Measurements from ENCODE around the gene RARB.

RARB gene

GRCh38 chr3:25567806-25568524 lies 139.9 kb downstream of the RARB start:
- DNase-seq (ENCODE audit: extremely low read depth, insufficient read length) = no peak
- TF ChIP-seq CTCF (IDR thresholded peaks at IDR 0.05; ENCODE audit: insufficient read depth, low read length, poor library complexity, severe bottlenecking) = no peak

GRCh38 chr3:25568525-25569078 lies 140.5 kb downstream of the RARB start:
- no peak for TF ChIP-seq CTCF (IDR thresholded peaks at IDR 0.05; ENCODE audit: insufficient read depth, low read length, poor library complexity, severe bottlenecking)
- H3K27me3 ChIP-seq (replicated peaks; ENCODE audit: control insufficient read depth, insufficient read depth, low read length) = no peaks in the 10 kb centered on the region; the same call in none of the 2 replicates
- no peak overlapping the region for H3K4me3 ChIP-seq (replicated peaks; ENCODE audit: low read depth, low read length)
- H3K36me3 ChIP-seq (ENCODE audit: control insufficient read depth, insufficient read depth, low read length) = no peaks in the 10 kb centered on the region
- no peak for DNase-seq (ENCODE audit: extremely low read depth, insufficient read length)

More at GRCh38 chr3:25567806-25568524, 139.9 kb downstream of the RARB start:
- no peaks in the 10 kb centered on the region; the same call in none of the 2 replicates for H3K27me3 ChIP-seq (replicated peaks; ENCODE audit: control insufficient read depth, insufficient read depth, low read length)
- H3K4me3 ChIP-seq (replicated peaks; ENCODE audit: low read depth, low read length) = no peak overlapping the region
- no peaks in the 10 kb centered on the region for H3K36me3 ChIP-seq (ENCODE audit: control insufficient read depth, insufficient read depth, low read length)

DNA sequence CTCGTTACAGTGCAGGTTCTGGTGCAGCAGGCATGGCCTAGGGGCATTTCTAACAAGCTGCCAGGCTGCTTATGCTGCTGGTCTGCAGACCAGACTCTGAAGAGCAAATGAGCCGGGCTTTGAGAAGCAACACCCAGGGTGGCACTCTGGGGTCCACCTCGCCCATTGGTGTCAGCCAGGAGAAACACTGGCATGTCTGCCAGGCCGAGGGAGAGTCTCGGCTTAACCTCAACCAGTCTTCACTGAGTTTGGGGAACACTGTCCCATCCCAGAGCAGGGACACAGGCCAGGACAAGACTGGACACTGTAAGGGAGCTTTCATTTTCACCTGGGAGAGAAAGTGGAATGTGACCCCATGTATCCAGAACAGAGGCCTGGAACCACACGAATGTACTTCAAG lies 143.2 kb downstream of the RARB start:
- Histone ChIP-seq H3K27me3 (replicated peaks; ENCODE audit: control insufficient read depth, insufficient read depth, low read length) (peaks cover 2% of the 10 kb centered on the region), H3K36me3 (ENCODE audit: control insufficient read depth, insufficient read depth, low read length) (no peaks in the 10 kb centered on the region), H3K4me3 (replicated peaks; ENCODE audit: low read depth, low read length) (no peak overlapping the region)
- no peak for DNase-seq (ENCODE audit: extremely low read depth, insufficient read length)
- TF ChIP-seq CTCF (IDR thresholded peaks at IDR 0.05; ENCODE audit: insufficient read depth, low read length, poor library complexity, severe bottlenecking) = no peak

DNA sequence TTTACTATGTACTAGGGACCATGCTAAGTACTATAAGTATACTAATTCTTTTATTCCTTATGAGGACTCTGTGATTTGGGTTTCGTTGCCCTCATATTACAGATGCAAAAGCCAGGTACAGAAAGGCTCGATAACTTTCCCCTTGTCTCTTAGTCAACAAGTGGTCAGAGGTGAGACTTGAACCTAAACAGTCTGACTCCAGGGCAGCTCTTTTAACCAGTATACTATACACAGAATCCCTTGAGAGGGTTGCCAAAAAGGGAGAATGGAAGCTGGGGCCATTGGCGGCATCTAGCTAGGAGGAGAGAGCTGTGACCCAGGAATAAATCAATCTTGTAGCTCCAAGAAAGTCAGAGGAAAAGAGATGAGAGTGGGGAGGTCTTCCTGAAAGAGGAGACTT lies 144.3 kb downstream of the RARB start:
- TF ChIP-seq CTCF (IDR thresholded peaks at IDR 0.05; ENCODE audit: insufficient read depth, low read length, poor library complexity, severe bottlenecking) = no peak
- Histone ChIP-seq H3K27me3 (replicated peaks; ENCODE audit: control insufficient read depth, insufficient read depth, low read length) (peaks cover 2% of the 10 kb centered on the region; the same call in 1 of the 2 replicates), H3K4me3 (replicated peaks; ENCODE audit: low read depth, low read length) (no peak overlapping the region), H3K36me3 (ENCODE audit: control insufficient read depth, insufficient read depth, low read length) (no peaks in the 10 kb centered on the region)
- DNase-seq (ENCODE audit: extremely low read depth, insufficient read length) = no peak

GRCh38 chr3:25572919-25573385 lies 144.9 kb downstream of the RARB start:
- Histone ChIP-seq H3K4me3 (replicated peaks; ENCODE audit: low read depth, low read length) (no peak overlapping the region), H3K27me3 (replicated peaks; ENCODE audit: control insufficient read depth, insufficient read depth, low read length) (peaks cover 2% of the 10 kb centered on the region; the same call in 1 of the 2 replicates), H3K36me3 (ENCODE audit: control insufficient read depth, insufficient read depth, low read length) (no peaks in the 10 kb centered on the region)
- DNase-seq (ENCODE audit: extremely low read depth, insufficient read length) = no peak
- TF ChIP-seq CTCF (IDR thresholded peaks at IDR 0.05; ENCODE audit: insufficient read depth, low read length, poor library complexity, severe bottlenecking) = no peak

Measured in GM06990 (cell line).